Hepatocyte (in vitro differentiated cells): ENCODE results near the gene PSMG4.

Experiments used
- EZH2 ChIP-seq: fragments of 200-600 bp; sonication (generic); IDR thresholded peaks from 2 replicates; pipeline ENCODE4 v1.6.1; 2016; ENCODE audit warnings: antibody characterized with exemption, mild to moderate bottlenecking, borderline replicate concordance
- EZH2phosphoT487 ChIP-seq: fragments of 200-600 bp; sonication (generic); IDR thresholded peaks from one replicate; pipeline ENCODE4 v1.6.1; 2018; ENCODE audit warnings: antibody characterized with exemption, mild to moderate bottlenecking, low read depth, moderate library complexity; ENCODE audit not compliant: unreplicated experiment, severe bottlenecking
- TF ChIP-seq, protein P1 (sequence below): fragments of 200-600 bp; sonication (generic); IDR thresholded peaks from 2 replicates; pipeline ENCODE4 v1.5.1; 2016; ENCODE audit warnings: antibody characterized with exemption, mild to moderate bottlenecking; ENCODE audit not compliant: poor library complexity

DNA sequence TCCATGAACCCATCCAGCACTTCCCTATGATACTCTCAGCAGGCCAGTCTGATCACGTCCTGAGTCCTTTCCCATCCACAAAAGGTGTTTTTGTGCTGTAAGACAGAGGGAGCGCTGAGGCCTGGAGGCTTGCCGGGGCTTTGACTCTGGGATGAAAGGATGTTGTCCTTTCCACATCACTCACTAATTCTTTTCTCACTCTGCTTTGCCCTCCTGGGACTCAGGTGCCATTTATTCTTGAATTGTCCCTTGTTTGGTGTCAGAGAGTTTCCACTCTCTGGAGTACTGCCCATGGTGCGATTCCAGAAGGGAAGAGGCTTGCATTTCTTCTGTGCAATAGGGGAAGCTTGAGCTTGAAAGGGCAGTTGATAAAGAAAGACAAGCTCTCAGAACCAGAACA lies 16.0 kb upstream of the PSMG4 start:
- TF ChIP-seq, protein P1, sequence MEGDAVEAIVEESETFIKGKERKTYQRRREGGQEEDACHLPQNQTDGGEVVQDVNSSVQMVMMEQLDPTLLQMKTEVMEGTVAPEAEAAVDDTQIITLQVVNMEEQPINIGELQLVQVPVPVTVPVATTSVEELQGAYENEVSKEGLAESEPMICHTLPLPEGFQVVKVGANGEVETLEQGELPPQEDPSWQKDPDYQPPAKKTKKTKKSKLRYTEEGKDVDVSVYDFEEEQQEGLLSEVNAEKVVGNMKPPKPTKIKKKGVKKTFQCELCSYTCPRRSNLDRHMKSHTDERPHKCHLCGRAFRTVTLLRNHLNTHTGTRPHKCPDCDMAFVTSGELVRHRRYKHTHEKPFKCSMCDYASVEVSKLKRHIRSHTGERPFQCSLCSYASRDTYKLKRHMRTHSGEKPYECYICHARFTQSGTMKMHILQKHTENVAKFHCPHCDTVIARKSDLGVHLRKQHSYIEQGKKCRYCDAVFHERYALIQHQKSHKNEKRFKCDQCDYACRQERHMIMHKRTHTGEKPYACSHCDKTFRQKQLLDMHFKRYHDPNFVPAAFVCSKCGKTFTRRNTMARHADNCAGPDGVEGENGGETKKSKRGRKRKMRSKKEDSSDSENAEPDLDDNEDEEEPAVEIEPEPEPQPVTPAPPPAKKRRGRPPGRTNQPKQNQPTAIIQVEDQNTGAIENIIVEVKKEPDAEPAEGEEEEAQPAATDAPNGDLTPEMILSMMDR: no peak
- TF ChIP-seq EZH2 (no peak), EZH2phosphoT487 (no peak)
